ENCODE results near the gene CALY.
"Not testable (repeated sequence)": the region's sequence is repeated elsewhere in the genome, so short reads cannot be mapped to it uniquely, and the experiment has no call there.

The CALY gene

GRCh38 chr10:133336577-133337369 lies at the start of gene CALY:
CALY (minus strand) TSS chr10:133336896; CDS start chr10:133328989, 7,907 bp downstream.
- peak; percentile 60 for DNase-seq

GRCh38 chr10:133385214-133385613 lies 48.5 kb upstream of the CALY start:
- DNase-seq = no peak

- peak; percentile 44 for DNase-seq
Measured at GRCh38 chr10:133384071-133384470, 47.4 kb upstream of the CALY start.

GRCh38 chr10:133383551-133383950 lies 46.9 kb upstream of the CALY start:
- no peak for DNase-seq

GRCh38 chr10:133381036-133381435 lies 44.3 kb upstream of the CALY start:
- no peak for DNase-seq

- DNase-seq = no peak
Measured at GRCh38 chr10:133379801-133380666, 43.3 kb upstream of the CALY start.

- DNase-seq = peak; percentile 79
Measured at GRCh38 chr10:133379152-133379800, 42.6 kb upstream of the CALY start, which contains the start of gene PAOX. PAOX (plus strand) TSS chr10:133379262; CDS start chr10:133379317, 55 bp downstream.

GRCh38 chr10:133378251-133379096 lies 41.8 kb upstream of the CALY start:
- peak; percentile 74 for DNase-seq

GRCh38 chr10:133377818-133378250 lies 41.1 kb upstream of the CALY start:
- no peak for DNase-seq

- no peak for DNase-seq
Measured at GRCh38 chr10:133377025-133377817, 40.5 kb upstream of the CALY start.

- not testable (repeated sequence) for DNase-seq
Measured at GRCh38 chr10:133376183-133376582, 39.5 kb upstream of the CALY start.

- DNase-seq = no peak
Measured at GRCh38 chr10:133375357-133376115, 38.8 kb upstream of the CALY start.

- DNase-seq = peak; percentile 97
Measured at GRCh38 chr10:133373174-133374090, 36.7 kb upstream of the CALY start, which contains the start of gene ECHS1. ECHS1 (minus strand) TSS chr10:133373354; CDS start chr10:133373333, 21 bp downstream.

- DNase-seq = no peak
Measured at GRCh38 chr10:133372507-133372906, 35.8 kb upstream of the CALY start.

- no peak for DNase-seq
Measured at GRCh38 chr10:133370030-133370786, 33.5 kb upstream of the CALY start.

- DNase-seq = no peak
Measured at GRCh38 chr10:133368153-133368552, 31.5 kb upstream of the CALY start.

- not testable (repeated sequence) for DNase-seq
Measured at GRCh38 chr10:133367461-133367860, 30.8 kb upstream of the CALY start.

GRCh38 chr10:133366751-133367150 lies 30.1 kb upstream of the CALY start:
- no peak for DNase-seq

- DNase-seq = no peak
Measured at GRCh38 chr10:133366130-133366478, 29.4 kb upstream of the CALY start.
